Endothelial cell of coronary artery (primary cell): ENCODE data around the gene USP11. TPM values are rescaled to one million over a fixed set of nuclear protein-coding genes. Genes with fewer than 3 reads are reported as not detected.

Source experiments
- total RNA-seq: library from RNA; depleted of rRNA; stranded (reverse); fragments of >200 nt; gene quantifications from 2 replicates; pipeline ENCODE4 v1.2.3, GENCODE V29; 2014

The USP11 gene
- total RNA-seq: 26.1 and 27.5 TPM in 2 replicates

DNA sequence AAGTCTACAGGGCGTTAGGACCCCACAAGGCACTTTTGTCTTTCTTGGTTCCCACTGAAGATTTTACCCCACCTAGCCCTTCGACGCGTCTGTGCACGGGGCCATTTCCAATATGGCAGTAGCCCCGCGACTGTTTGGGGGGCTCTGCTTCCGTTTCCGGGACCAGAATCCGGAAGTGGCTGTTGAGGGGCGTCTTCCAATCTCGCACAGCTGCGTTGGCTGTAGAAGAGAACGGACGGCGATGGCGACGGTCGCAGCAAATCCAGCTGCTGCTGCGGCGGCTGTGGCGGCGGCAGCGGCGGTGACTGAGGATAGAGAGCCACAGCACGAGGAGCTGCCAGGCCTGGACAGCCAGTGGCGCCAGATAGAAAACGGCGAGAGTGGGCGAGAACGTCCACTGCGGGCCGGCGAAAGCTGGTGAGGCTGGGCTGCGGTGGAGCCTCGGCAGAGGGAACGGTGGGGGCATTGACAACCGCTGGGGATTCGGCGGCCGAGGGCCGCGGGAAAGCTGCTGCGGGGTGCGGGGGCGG, at the start of gene USP11:
TSS of gene USP11 (plus strand) at position 207 of the 530 bp plus-strand sequence. CDS start at position 242, 35 bp downstream.

DNA sequence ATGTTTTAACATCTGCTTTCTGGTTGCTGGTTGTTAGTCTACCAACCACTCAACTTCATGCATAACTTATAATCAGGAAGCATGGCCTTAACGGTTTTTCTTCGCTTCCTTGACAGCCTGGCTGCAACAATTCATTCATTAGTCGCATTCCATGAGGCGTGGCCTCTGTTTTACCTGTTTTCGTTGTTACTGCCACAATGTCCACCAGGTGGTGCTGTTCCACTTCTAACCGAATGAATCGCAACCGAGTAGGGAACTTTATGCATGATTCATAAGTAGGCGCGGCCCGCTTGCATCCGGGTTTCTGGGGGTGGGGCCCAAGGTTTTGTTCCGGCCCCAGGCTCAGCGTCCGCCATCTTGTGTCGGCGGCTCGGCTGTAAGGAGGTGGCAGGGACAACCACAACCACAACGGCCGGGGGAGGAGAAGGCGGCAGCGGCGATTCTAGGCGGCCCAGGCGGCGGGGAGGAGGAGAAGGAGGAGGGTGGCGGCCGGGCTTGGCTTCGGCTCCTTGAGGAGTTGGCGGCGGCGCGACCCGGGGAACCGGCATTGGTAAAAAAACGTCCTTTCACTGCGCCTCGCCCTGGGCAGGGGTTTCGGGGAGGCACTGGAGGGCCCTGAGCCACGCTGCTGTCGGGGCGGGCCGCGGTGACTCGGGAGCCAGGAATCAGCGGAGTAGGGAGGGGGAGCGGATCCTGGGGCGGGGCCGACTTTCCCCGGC, 39.2 kb upstream of the USP11 start, which contains the start of gene UBA1:
TSS of gene UBA1 (plus strand) at position 355 of the 719 bp plus-strand sequence. CDS start 4,974 bp downstream, outside the sequence.

DNA sequence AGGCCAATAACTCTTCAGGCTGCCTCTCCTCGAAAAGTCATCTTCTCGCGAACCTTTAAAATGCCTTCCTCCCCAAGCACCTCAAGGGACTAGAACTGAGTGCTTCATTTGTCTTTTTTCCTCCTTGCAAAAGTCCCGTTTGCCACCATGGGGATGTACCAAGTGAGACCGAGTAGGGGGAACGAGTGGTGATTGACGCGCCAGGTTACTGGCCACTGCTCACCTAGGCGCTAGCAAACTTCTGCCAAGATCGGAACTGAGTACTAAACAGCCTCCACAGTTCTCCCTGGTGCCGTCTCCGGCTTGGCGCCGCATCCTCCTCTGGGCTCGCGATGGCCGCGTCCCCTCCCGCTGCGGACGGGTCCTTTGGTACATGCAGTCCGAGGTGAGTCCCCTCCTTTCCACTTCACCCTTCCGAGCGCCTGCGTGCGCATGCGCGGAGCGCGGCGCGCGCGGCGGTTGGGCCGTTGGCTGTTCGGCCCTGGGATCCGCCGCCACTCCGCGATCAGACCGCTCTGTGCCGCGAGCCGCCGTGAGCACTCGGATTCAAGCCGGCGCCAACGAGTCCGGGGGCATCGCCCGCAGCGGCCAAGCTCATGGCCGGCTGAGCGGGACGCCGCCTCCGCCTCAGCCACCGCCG, 14.4 kb upstream of the USP11 start, which contains the start of gene CDK16:
TSS of gene CDK16 (plus strand) at position 402 of the 640 bp plus-strand sequence. CDS start 4,877 bp downstream, outside the sequence.

Other genes with a start within 250 kb of the USP11 start
- gene RGN, start 154.6 kb upstream of the USP11 start, total RNA-seq: 0.27 and 0.66 TPM in 2 replicates
- gene NDUFB11, start 88.3 kb upstream of the USP11 start, total RNA-seq: 59.5 and 64.7 TPM in 2 replicates
- 62.1 and 67.9 TPM in 2 replicates for gene RBM10, start 87.8 kb upstream of the USP11 start, total RNA-seq
- gene UBA1, start 39.2 kb upstream of the USP11 start, total RNA-seq: 125 and 140 TPM in 2 replicates
- 46.4 and 59.8 TPM in 2 replicates for gene CDK16, start 14.3 kb upstream of the USP11 start, total RNA-seq
- gene ZNF157, start 137.6 kb downstream of the USP11 start, total RNA-seq: not detected in 2 replicates